Ishikawa (cell line): ENCODE measurements around the gene NRG3.

Source experiments
- CEBPB ChIP-seq: IDR thresholded peaks from 2 replicates; pipeline ENCODE4 v1.6.1; 2012
- EGR1 ChIP-seq: IDR thresholded peaks from 2 replicates; pipeline ENCODE4 v1.6.1; 2012
- EP300 ChIP-seq: IDR thresholded peaks from 2 replicates; pipeline ENCODE4 v1.6.1; 2012; ENCODE audit warnings: borderline replicate concordance
- FOXM1 ChIP-seq: IDR thresholded peaks from 2 replicates; pipeline ENCODE4 v1.6.1; 2012; ENCODE audit warnings: low read depth, borderline replicate concordance
- RAD21 ChIP-seq: IDR thresholded peaks from 2 replicates; pipeline ENCODE4 v1.6.1; 2012; ENCODE audit warnings: low read depth
- REST ChIP-seq: IDR thresholded peaks from 2 replicates; pipeline ENCODE4 v1.6.1; 2012; ENCODE audit warnings: low read depth, mild to moderate bottlenecking
- TEAD4 ChIP-seq: IDR thresholded peaks from 2 replicates; pipeline ENCODE4 v1.6.1; 2012
- ZBTB7A ChIP-seq: IDR thresholded peaks from 2 replicates; pipeline ENCODE4 v1.6.1; 2012; ENCODE audit warnings: low read depth
- TF ChIP-seq, protein P1 (sequence below): IDR thresholded peaks from 2 replicates; pipeline ENCODE4 v1.6.1; 2012

- TF ChIP-seq, protein P1, sequence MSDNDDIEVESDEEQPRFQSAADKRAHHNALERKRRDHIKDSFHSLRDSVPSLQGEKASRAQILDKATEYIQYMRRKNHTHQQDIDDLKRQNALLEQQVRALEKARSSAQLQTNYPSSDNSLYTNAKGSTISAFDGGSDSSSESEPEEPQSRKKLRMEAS = no peak
- TF ChIP-seq FOXM1 (no peak), ZBTB7A (no peak), EP300 (no peak), CEBPB (no peak), TEAD4 (no peak), REST (no peak), RAD21 (no peak), EGR1 (no peak)
Observed at GRCh38 chr10:82497439-82497838, 622.4 kb downstream of the NRG3 start.
